ENCODE results near the gene COQ8A. TPM values are rescaled to one million over a fixed set of nuclear protein-coding genes. Genes with fewer than 3 reads are reported as not detected.
"Not testable (repeated sequence)": the region's sequence is repeated elsewhere in the genome, so short reads cannot be mapped to it uniquely, and the experiment has no call there.

The COQ8A gene
- total RNA-seq, 2 experiments from 2014 or later, result 27.0 to 30.4 TPM

GRCh38 chr1:226948996-226949395 is 8.9 kb downstream of the COQ8A start:
- CTCF ChIA-PET, result no interaction called here
- POLR2A ChIA-PET, result no interaction called here

DNA sequence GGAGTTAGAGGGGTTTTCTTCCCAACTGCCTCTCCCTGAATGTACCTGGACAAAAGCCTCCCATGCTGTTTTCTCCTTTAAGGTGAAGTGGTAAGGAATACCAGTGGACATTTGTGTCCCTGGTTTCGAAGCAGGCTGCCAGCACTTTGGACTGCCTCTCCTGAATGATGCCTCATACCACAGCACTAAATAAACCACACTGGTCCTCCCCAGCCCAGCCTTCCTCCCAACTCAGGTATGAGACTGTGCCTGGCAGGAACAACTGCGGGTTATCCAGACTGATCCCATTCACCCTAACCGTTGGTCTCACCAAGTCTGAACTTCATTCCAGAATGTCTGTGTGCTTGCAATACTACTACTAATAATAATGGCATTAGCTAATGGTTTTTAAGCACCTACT is 9.3 kb downstream of the COQ8A start:
- CTCF ChIA-PET, result no interaction called here
- POLR2A ChIA-PET, result no interaction called here

- POLR2A ChIA-PET, result no interaction called here
- CTCF ChIA-PET, result no interaction called here
Measured at GRCh38 chr1:226950316-226950715, 10.2 kb downstream of the COQ8A start.

- CTCF ChIA-PET, result no interaction called here
- POLR2A ChIA-PET, result no interaction called here
Measured at GRCh38 chr1:226950871-226951270, 10.8 kb downstream of the COQ8A start.

DNA sequence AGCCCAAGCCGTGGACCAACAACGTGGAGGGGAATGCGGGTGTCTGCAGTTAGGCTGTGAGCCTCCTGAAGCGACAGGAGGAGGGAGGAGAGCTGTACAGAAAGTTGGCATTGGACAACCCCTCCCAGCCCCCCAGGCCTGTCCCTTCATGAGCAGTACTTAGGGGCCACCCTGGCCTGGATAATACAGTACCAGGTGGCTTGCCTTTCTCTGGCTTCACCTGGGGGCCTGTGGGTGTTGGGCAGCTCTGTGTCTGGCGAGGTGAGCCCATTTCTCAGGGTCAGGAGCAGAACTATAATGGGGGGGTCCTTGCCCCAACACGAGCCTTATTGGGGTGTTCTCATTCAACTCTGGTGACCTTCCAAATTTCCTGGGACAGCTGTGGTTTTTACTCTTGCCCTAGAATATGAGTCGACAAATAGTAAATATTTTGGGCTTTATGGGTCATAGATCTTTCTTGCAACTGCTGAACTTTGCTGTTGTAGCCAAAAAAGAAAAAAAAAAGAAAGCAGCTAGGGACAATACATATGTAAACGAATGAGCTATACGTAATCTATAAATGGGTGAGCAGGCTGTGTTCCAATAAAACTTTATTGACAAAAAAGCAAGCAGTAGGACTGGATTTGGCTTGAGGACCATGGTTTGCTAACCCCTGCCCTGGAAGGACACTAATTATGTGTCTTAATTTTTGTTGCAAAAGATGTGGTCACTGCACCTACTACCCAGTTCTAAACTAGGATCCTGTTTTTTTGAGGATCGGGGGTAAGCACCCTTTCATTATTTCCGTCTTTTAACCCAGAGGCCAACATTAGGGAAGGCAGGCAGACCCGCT is 11.4 kb downstream of the COQ8A start:
- POLR2A ChIA-PET, result no interaction called here
- CTCF ChIA-PET, result no interaction called here

DNA sequence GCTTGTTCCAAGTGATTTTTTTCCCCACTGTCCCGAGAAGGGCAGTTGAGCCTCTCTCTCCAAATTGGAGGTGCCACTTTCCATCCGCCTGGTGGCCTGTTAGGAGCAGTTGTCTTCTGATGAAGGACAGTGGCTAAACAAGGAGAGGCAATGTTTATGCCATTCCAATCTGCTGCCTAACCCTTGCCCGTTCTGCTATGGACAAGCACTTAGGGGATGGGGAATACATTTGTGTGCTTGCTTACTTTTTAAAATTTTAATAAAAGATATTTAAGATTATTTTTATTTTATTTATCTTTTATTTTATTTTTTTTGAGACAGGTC is 12.0 kb downstream of the COQ8A start:
- ChIA-PET POLR2A (no interaction called here), CTCF (no interaction called here)

- ChIA-PET POLR2A (no interaction called here), CTCF (no interaction called here)
Measured at GRCh38 chr1:226953175-226953800, 13.2 kb downstream of the COQ8A start.

DNA sequence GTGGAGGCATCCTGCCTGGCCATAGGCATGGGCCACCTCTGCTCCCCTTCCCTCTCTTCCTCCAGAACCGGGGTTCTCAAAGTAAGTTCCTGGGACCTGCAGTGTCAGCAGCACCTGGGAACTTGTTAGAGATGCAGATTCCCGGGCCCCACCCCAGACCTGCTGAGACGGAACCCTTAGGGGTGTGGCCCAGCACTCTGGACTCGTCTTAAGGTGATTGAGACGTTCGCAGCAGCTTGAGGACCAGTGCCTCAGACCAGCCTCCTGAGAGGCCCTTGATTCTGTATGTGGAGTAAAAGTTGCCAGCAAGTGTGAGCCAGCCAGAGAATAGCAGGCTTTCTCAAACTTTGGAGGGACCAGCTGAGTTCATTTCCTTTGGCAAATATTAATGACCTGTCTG is 14.2 kb downstream of the COQ8A start:
- POLR2A ChIA-PET, result no interaction called here
- CTCF ChIA-PET, result no interaction called here

DNA sequence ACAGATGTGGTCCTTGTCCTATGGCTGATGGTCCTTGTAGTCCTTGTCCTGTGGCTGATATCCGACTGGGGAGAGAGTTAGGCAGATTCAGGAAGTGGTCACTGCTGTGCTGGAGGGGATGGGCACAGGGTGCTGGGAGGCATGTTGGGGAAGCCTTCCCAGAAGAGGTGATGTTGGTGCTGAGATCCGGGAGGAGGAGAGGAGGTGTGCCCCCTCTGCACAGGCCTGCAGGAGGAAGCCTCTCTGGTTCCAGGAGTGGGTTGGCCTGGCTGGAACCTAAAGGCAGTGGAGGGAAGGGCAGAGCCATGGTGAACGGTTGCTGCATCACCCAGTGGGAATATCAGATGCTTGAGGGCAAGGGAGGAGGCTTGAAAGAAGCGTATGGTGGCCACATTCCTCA is 14.7 kb downstream of the COQ8A start:
- ChIA-PET POLR2A (no interaction called here), CTCF (no interaction called here)

DNA sequence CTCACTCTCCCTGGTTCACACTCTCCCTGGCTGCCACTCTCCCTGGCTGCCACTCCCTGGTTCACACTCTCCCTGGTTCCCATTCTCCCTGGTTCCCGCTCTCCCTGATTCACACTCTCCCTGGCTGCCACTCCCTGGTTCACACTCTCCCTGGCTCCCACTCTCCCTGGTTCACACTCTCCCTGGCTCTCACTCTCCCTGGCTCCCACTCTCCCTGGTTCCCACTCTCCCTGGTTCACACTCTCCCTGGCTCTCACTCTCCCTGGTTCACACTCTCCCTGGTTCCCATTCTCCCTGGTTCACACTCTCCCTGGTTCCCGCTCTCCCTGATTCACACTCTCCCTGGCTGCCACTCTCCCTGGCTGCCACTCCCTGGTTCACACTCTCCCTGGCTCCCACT is 15.8 kb downstream of the COQ8A start:
- CTCF ChIA-PET, POLR2A ChIA-PET: not testable (repeated sequence)

GRCh38 chr1:226956942-226957713 is 17.0 kb downstream of the COQ8A start:
- CTCF ChIA-PET, result no interaction called here
- POLR2A ChIA-PET, result no interaction called here

- ChIA-PET CTCF (no interaction called here), POLR2A (no interaction called here)
Measured at GRCh38 chr1:226957714-226958113, 17.6 kb downstream of the COQ8A start.

DNA sequence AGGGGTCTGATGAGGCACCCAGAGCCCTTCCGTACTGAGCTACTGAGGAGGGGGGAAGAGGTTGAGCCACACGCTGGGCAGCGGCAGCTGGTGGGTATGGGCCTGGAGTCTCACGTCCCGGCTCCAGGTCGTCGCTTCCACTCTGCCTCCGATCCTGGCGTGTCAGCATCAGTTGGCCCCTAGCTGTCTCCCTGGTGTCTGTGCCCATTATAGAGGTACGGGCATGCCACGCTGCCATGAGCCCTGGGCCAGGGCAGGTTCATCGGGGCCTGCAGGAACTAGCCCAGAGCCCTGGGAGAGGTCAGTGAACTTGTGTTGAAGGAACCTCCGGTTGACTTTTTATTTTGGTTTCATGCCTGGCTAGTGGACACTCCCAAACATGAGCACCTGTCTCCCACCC is 18.2 kb downstream of the COQ8A start:
- ChIA-PET POLR2A (no interaction called here), CTCF (no interaction called here)

GRCh38 chr1:226960256-226960655 is 20.2 kb downstream of the COQ8A start:
- POLR2A ChIA-PET, result no interaction called here

GRCh38 chr1:226960944-226961765 is 21.1 kb downstream of the COQ8A start:
- CTCF ChIA-PET, result no interaction called here
- POLR2A ChIA-PET, result no interaction called here

More at GRCh38 chr1:226960256-226960655, 20.2 kb downstream of the COQ8A start:
- CTCF ChIA-PET, result no interaction called here

DNA sequence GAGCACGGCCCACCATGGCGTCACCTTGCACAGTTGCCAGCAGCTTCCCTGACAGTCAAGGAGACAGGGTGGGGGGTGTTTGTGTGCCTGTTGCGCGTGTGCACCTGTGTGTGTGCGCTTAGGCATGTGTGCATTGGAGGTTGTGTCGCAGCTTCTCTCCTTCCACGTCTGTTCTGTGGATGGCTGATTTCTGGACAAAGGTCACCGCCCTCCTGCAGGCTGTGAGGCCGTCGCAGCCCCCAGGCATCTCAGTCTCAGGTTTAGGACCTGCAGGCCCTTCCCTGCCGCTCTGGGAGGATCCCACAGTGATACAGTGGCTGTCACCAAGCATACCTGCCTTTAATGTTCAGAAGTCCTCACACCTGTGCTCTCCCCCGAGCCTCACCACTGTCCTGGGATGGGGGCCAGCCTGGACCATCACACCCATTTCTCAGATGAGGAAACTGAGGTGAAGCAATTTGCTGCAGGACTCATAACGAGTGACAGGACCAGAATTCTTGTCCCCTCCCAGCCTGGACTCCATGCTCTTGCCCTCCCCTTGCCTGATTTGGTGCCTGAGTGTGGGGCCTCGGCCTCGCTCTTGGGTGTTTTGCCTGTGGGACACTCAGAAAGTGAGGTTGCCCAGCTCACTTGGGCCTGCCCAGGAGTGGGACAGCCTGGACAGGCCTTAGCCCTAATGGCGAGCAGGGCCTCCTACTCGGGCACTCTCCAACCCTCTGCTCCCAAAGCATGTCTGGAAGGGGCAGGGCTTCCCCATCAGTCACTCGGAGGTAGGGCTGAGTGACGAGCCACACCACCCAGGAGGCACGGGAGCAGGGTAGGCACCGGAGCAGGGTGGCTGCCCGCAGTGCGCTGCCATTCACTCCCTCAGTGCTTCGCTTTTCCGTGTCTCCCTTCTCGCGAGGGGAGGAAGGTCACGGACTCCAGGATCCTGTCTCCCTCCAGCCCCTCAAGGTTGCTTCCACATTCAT is 22.6 kb downstream of the COQ8A start:
- CTCF ChIA-PET, result no interaction called here
- POLR2A ChIA-PET, result no interaction called here

DNA sequence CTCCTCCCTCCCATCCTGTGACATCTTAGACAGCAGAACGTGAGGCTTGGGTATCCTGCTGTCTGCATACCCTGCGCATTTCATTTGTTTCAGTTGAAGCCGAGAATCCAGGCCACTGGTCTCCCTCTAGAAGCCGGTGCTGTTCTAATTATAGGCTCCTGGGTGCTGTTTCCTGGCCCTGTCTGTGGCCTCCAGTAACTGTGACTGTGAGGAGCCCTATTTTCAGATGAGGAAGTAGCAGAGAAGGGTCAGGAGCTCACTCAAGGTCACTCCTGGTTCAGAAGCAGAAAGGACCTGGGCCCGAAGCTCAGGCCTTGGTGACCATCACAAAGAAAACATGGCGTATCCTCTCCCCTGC is 24.0 kb downstream of the COQ8A start:
- CTCF ChIA-PET, result no interaction called here

GRCh38 chr1:226964611-226965486 is 24.8 kb downstream of the COQ8A start:
- POLR2A ChIA-PET, result no interaction called here
- CTCF ChIA-PET, result no interaction called here

More for the DNA sequence above, 24.0 kb downstream of the COQ8A start:
- POLR2A ChIA-PET, result no interaction called here
